DND-41 (cell line): ENCODE data around the gene TDRD7.
A peak's percentile ranks its signal among the peaks of the same experiment; 100 is the strongest.

ENCODE experiments used
- ATAC-seq: fragments of 200-7000 bp; cut with Tn5 transposase; 3 replicates; pipeline ENCODE4 v1.9.1; 2021; ENCODE audit warnings: low read depth; ENCODE audit not compliant: insufficient read depth
- DNase-seq: peaks from one replicate; pipeline ENCODE4 v3.0.0-alpha.2; 2020
- H2AFZ ChIP-seq: 2 replicates; pipeline ENCODE4 v1.6.0; 2012; ENCODE audit warnings: low read depth, low read length
- H3K27ac ChIP-seq: 2 replicates; pipeline ENCODE4 v1.5.1; 2012; ENCODE audit warnings: low read length, inconsistent platforms
- H3K27me3 ChIP-seq: fragments of 200-600 bp; sonication (generic); 2 replicates; pipeline ENCODE4 v1.6.0; 2012; ENCODE audit warnings: low read length, mild to moderate bottlenecking, inconsistent platforms; ENCODE audit not compliant: insufficient read depth, poor library complexity
- H3K36me3 ChIP-seq: 2 replicates; pipeline ENCODE4 v1.5.1; 2012; ENCODE audit warnings: low read length, inconsistent platforms; ENCODE audit not compliant: insufficient read depth
- H3K4me1 ChIP-seq: 2 replicates; pipeline ENCODE4 v1.5.1; 2012; ENCODE audit warnings: mild to moderate bottlenecking, low read length; ENCODE audit not compliant: insufficient read depth
- H3K4me2 ChIP-seq: 2 replicates; pipeline ENCODE4 v1.6.0; 2012; ENCODE audit warnings: mild to moderate bottlenecking, moderate library complexity, low read length, inconsistent platforms; ENCODE audit not compliant: insufficient read depth
- H3K4me3 ChIP-seq, 2 experiments: fragments of 200-600 bp in 1 of 2; shearing (Covaris generic) in 1 of 2; 2 replicates each; pipeline ENCODE4 v1.5.1; 2012 to 2016; ENCODE audit warnings: inconsistent platforms in 2 of 2, low read length in 2 of 2, mild to moderate bottlenecking in 2 of 2, low read depth in 1 of 2, moderate library complexity in 1 of 2
- H3K79me2 ChIP-seq: 2 replicates; pipeline ENCODE4 v1.6.0; 2012; ENCODE audit warnings: low read length, inconsistent platforms; ENCODE audit not compliant: insufficient read depth
- H3K9ac ChIP-seq: 2 replicates; pipeline ENCODE4 v1.6.0; 2012; ENCODE audit warnings: low read depth, mild to moderate bottlenecking, inconsistent platforms, low read length, moderate library complexity
- H3K9me3 ChIP-seq: 2 replicates; pipeline ENCODE4 v1.5.1; 2012; ENCODE audit warnings: low read length, moderate library complexity, mild to moderate bottlenecking, inconsistent platforms; ENCODE audit not compliant: insufficient read depth, severe bottlenecking
- H4K20me1 ChIP-seq: 2 replicates; pipeline ENCODE4 v1.6.0; 2012; ENCODE audit warnings: low read length; ENCODE audit not compliant: insufficient read depth
- CTCF ChIP-seq: IDR thresholded peaks from 2 replicates; pipeline ENCODE4 v1.5.1; 2012; ENCODE audit warnings: borderline replicate concordance, low read length, moderate library complexity, mild to moderate bottlenecking; ENCODE audit not compliant: poor library complexity, severe bottlenecking; ENCODE audit errors: extremely low read depth
- EZH2 ChIP-seq: IDR thresholded peaks from 3 replicates; pipeline ENCODE4 v1.6.1; 2012; ENCODE audit warnings: borderline replicate concordance, low read depth, mild to moderate bottlenecking, moderate library complexity, low read length, inconsistent platforms; ENCODE audit not compliant: severe bottlenecking

The TDRD7 gene

DNA sequence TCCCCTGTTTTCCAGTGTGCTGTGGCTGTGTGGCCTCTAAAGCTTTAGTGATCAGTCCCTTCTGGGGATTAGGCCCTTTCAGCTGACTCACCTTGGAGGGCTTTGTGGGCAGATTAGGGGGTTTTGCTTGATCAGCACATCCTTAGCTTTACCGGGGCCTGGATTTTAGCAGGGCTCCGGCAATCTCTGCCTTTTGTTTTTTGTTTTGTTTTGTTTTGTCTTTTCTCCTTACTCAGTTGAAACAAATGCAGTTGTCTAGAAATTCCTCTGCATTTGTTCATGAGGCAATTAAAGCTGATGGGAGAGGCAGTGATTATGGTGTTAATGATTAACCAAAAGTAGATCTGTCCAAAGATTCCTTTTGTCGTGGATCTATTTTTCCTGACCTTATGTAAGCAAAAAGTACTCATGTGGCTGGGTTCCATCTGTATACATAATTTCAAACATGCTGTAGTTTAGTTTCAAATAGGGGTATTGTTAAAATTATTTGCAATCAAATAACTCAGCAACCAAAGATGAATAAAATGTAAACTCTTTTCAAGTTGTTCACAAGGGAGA lies 5.2 kb upstream of the TDRD7 start:
- Histone ChIP-seq H3K27me3 (no peaks in the 10 kb centered on the region), H3K9ac (no peak overlapping the region), H3K4me1 (peaks cover 6% of the 10 kb centered on the region; the same call in 1 of the 2 replicates), H3K4me3 (no peak overlapping the region), H4K20me1 (no peaks in the 10 kb centered on the region), H3K79me2 (no peaks in the 10 kb centered on the region), H3K4me2 (no peak overlapping the region), H3K9me3 (peaks cover 8% of the 10 kb centered on the region), H3K36me3 (no peaks in the 10 kb centered on the region), H3K27ac (no peak overlapping the region), H2AFZ (no peak overlapping the region)
- DNase-seq (no peak), ATAC-seq (no peak)
- TF ChIP-seq CTCF (no peak), EZH2 (no peak)

- DNase-seq, result no peak
- no peak overlapping the region for H3K4me2 ChIP-seq
- H3K27ac ChIP-seq, result no peak overlapping the region
- no peak overlapping the region for H2AFZ ChIP-seq
- H3K27me3 ChIP-seq, result no peaks in the 10 kb centered on the region
- no peaks in the 10 kb centered on the region for H3K79me2 ChIP-seq
- H4K20me1 ChIP-seq, result no peaks in the 10 kb centered on the region
- no peak for TF ChIP-seq EZH2
- no peak for TF ChIP-seq CTCF
- no peaks in the 10 kb centered on the region for H3K36me3 ChIP-seq
- ATAC-seq, result no peak
- H3K9ac ChIP-seq, result no peak overlapping the region
- H3K4me3 ChIP-seq, result no peak overlapping the region
- peaks cover 5% of the 10 kb centered on the region for H3K9me3 ChIP-seq
- H3K4me1 ChIP-seq, result peaks cover 17% of the 10 kb centered on the region; the same call in 1 of the 2 replicates
Observed at GRCh38 chr9:97408562-97408961, 3.3 kb upstream of the TDRD7 start.

DNA sequence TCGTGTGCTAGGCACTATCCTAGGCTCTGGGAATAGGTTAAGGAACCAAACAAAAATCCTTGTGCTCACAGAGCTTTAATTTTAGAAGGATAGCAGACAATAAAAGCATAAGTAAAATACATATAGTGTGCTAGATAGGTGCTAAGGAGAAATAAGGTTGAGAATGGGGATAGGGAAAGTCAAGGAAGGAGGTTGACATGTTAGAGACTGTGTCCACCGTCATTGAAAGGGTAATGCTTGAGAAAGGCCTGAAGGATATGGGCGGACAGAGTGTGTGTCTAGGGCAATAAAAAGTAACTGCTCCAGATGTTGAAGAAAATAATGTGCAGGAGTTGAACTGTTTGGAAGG lies 482 bp upstream of the TDRD7 start:
- H4K20me1 ChIP-seq, result no peaks in the 10 kb centered on the region
- ATAC-seq, result peak; percentile 25; the same call in 2 of the 3 replicates
- H3K79me2 ChIP-seq, result no peaks in the 10 kb centered on the region
- H3K9me3 ChIP-seq, result peaks cover 2% of the 10 kb centered on the region
- H3K4me1 ChIP-seq, result peaks cover 19% of the 10 kb centered on the region; the same call in 1 of the 2 replicates
- no peak for DNase-seq
- H3K27ac ChIP-seq, result peak overlapping the region; percentile 25; the same call in 1 of the 2 replicates
- peak overlapping the region; percentile 72 for H3K9ac ChIP-seq
- peak overlapping the region; percentile 80 for H2AFZ ChIP-seq
- H3K4me2 ChIP-seq, result peak overlapping the region; percentile 74
- H3K36me3 ChIP-seq, result no peaks in the 10 kb centered on the region
- peak overlapping the region; percentile 34 to 77; a peak in 3 of 4 replicates for H3K4me3 ChIP-seq
- H3K27me3 ChIP-seq, result no peaks in the 10 kb centered on the region
- TF ChIP-seq CTCF, result no peak
- TF ChIP-seq EZH2, result no peak
